T1000 (cell line): ENCODE measurements around the gene FBXW8.

Experiments
- DNase-seq: peaks from one replicate; lab custom pipeline; 2025; ENCODE audit warnings: mixed read lengths; lab: John Stamatoyannopoulos, UW

Gene FBXW8

GRCh38 chr12:116926283-116927243 is 15.8 kb downstream of the FBXW8 start:
- no peak for DNase-seq

DNA sequence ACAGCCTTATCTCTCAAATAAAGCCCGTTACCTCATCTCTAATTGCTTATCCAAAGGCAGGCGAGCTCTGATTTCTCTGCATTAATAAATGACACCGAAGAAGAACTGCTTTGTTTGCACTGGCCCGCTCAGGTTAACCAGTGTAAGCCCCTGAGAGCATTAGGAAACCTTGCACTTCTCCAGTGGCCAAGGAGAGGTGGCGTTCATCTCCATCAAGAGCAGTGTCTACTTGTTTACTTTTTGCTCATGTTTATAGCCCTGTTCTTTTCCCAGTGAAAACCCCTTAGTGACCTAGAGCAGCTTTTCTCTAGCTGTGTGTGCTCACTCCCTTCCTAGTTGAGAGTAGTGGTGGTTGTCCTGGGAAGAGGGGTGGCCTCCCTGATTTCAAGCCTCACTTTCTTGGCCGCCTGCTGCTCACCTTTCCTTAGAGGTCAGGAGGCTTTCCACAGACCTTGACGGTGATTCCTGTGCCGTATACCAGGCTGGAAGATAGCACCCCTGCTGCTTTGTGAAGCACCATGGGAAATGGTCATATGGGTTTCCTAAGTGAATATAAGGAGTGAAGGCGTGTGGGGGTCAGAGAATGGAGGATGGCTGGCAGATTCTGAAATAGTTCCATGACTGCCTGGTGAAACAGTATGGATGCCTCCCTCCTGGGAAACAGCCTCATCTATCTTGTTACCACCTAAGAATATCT is 16.6 kb downstream of the FBXW8 start:
- no peak for DNase-seq

DNA sequence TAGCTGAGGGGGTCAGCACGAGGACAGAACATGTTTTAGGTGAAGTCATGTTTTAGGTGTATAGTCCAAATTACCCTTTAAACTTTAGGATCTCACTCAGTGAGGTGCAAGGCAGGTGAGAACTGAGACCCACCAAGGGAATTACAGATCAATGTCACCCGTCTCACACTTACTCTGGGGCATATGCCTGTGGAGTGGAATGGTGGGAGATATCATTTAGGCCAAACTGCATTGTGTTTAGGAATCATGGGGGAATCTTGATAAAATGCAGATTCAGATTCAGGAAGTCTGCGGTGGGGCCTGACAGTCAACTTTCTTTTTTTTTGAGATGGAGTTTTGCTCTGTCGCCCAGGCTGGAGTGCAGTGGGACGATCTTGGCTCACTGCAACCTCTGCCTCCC is 17.8 kb downstream of the FBXW8 start:
- DNase-seq, result no peak

DNA sequence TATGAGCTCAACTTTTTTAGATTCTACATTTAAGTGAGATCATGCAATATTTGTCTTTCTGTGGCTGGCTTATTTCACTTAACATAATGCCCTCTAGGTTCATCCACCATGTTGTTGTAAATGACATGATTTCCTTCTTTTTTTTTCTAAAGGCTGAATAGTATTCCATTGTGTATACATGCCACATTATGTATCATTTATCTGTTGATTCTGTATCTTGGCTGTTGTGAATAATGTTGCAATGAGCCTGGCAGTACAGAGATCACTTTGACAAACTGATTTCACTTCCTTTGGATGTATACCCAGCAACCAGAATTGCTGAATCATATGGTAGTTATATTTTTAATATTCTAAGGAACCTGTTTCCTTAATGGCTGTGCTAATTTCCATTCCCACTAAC is 19.1 kb downstream of the FBXW8 start:
- no peak for DNase-seq

DNA sequence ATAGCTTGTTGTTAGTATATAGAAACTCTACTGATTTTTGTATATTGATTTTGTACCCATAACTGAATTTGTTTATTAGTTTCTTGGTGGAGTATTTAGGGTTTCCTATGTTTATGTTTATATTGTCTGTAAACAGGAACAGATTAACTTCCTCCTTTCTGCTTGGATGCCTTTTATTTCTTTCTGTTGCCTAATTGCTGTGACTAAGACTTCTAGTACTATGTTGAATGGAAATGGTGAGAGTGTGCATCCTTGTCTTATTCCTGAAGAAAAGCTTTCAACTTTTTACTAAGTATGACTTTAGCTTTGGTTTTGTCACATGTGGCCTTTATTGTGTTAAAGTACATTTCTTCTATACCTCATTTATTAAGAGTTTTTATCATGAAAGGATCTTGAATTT is 20.9 kb downstream of the FBXW8 start:
- no peak for DNase-seq

DNA sequence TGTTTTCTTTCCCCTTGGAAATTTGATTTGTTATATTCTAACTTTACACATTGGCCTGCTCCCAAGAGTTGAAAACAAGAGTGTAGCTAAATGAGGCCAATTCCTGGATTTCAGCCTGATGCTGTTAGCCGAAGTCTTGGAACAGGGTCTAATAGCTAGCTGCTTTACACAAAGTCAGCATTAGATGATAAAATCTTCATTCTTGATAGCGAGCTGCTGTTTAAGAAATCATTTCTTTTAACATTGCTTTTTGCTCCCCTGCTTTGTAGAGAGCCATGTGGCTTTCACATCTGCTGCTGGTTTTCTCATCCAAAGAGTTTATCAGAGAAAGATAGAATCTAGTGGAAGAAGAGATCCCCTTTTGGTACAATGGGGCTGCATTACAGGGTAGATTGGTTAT is 22.3 kb downstream of the FBXW8 start:
- DNase-seq, result no peak

DNA sequence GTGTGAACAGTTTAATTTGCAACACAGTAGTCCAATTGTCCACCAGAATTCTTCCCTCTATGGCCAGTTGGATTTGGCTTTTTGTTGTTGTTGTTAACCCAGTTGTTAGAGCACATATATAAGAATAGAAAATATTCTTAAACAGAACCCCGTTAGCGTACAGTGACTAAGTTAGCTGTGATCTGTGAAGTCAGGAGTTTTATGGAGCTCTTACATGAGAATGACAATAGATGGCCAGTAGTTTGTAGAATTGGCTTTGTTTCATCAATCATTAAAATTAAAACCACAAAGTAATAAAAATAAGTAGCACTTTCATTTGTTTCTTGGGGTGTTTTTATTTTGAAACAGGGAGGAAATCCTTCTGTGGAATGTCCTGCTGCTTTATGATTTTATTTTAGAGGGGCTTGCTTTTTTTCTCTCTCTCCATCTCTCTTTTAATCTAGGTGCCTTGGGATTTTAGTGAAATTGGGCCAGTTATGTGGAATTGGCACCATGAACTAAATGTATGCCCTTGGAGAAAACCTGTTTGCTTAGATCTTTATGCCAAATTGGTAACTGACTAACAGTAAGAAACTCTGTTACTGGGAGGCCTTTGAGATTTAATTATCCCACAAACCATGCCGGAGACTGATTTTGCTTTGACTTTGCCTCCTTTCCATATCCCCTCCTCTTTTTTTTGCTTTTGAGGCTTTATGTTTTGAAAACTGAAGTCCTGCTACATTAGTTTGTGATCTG is 22.9 kb downstream of the FBXW8 start:
- no peak for DNase-seq

DNA sequence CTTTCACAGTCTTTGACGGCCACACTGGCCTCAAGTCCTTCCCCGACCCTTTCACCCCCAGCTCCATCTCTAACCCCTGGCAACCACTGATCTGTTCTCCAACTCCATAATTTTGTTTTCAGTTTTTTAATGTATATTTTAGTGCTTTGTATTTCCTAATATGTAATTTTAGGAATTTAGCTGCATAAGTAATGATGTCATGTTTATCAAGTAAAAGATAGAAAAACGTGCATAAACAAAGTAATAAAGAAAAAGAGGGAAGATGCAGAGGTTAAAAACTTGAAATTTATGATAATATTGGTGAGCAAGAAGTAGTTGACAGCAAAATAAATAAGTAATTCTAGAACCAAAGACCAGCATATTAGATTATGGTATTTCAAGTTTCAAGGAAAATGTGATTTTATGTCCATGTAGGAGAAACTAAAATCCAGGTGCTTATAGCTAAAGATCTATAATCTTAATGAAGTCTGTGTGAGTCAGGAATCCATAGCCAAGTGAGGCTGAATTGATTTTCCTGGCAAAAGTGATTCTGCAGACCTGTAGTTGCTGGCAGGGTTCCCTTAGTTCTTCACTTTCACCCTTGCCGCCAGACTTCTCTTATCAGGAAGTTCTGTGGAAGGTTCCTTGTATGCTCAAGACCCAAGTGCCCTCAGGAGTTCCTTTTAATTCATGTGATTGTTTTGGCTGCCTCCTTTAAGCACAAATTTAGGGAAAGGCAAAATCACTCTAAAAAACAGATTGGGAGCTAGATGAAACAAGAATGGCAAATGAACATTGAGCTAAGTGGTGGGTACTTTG is 24.4 kb downstream of the FBXW8 start:
- DNase-seq, result no peak

- DNase-seq, result no peak
These were observed 26.9 kb downstream of the FBXW8 start for GRCh38 chr12:116937640-116938039.

GRCh38 chr12:116939734-116940133 is 29.0 kb downstream of the FBXW8 start:
- DNase-seq, result no peak

DNA sequence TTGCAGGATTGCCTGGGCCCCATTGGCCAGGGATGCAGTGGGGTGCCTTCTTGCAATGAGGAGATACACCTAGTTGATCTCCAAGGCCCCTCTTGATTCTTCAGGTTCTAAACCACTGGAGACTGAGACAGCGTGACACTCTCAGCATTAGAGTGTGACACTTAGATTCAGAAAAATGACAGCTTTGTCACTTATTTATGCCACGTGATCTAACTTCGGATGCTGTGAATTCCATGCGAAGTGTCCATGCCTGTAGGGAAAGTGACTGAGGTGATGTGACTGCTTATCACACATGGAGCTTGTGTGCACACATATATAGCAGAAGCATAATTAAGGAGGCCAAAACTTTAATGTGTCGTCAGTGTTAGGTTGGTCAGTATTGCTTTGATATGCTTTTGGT is 30.4 kb downstream of the FBXW8 start:
- DNase-seq, result no peak

DNA sequence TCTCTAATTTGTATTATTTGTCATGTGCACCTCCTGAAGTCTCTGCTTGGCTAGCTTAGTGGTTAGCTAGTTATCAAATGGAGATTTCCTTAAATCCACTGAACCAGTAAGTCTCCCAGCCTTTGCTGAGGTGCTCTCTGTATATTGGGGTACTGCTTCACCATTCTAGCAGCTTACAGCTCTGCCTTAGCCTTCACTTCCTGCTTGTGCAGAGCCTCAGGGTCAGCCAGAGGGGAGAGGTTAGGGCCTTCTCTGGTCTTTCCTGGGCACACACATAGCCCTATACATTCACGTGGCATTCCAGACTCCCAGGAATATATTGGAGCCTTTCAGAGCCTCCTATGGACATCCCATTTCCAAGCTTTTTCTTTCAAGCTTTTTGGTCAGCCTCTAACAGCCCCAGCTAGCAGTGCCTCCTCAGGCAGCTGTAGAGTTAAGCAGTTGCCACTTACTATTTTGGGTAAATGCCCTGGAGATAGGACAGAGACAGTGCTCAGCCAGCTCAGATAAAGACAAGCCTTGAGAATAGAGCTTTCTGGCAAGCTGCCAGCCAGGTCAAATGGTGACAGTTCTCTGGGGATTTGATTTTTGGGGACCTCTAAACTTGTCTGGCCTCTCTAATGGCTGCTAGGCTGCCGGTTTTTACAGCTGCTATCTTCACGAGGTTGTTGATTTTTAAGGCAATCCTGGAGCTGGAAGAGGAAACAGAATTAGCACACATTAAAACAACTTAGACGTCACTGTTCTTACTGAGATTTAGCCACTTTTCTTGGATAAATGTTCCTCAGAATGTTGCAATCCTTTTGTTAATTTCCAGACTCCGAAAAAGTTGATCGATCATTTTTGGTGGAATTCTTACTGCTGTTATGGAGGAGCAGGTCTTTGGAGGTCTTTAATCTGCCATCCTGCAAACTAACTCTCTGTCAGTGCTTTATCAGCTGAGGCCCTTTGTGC is 32.9 kb downstream of the FBXW8 start:
- no peak for DNase-seq

- no peak for DNase-seq
These were observed 35.3 kb downstream of the FBXW8 start for GRCh38 chr12:116945886-116946550.

- DNase-seq, result no peak
These were observed 37.5 kb downstream of the FBXW8 start for GRCh38 chr12:116948298-116948697.

DNA sequence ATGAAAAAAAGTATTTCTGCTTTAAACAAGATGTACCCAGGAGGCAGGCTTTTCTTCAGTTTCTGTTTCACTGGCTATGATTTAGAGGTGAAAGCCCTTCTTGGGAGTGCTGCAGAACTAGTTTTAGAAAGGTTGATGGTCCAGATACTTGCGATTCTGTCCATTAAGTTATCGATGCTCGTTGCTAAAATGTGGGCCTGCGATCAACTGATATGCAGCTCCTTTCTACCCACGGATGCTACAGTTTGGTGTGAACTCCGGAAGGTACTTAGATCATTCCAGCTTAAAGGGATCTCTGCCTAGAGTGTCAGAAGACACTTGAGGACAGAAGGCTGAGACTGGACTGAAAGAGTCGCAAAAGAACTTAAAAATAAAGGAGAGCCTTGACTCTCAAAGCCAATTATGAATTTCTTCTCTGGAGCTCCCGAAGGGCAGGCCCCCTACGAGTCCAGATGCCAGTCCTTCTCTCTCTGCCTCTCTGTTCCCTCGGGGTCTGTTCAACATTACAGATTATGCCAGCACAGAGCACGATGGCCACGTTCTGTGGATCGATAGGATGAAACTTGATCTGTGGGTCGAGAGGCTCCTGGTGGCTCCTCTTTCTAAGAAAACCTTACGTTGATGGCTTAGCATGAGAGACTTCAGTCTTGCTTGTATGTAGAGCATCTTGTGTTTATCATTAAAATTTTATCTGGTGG is 40.0 kb downstream of the FBXW8 start:
- no peak for DNase-seq

DNA sequence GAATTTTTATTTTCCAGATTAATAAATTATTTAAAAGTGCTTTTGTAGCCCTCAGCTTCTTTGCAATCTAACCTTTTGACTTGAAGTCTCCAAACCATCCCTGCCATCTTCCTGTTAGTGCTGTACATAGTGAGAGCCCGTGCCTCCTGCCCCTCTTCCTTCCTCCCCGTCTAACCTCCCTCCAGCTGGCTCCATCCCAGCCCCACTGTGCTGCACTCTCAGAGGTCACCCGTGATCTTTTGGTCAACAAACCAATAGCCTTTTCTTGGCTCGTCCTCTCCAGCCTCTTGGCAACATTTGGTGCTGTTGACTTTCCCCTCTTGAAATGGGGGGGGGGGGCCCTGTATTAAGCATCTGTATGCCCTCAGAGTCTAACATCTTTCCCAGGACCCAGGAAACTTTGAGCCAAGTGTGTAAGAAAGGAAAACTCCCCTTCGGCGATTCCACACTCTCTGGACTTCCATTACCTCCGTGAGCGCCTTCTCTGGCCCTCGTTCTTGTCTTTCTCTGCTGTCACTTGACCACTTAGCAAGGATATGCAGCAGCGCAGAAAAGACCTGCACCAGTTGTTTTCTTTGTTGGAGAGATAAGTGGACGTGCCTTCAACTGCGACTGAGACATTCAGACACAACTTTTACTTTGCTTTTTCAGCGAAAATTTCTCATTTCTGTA is 44.1 kb downstream of the FBXW8 start:
- no peak for DNase-seq

- no peak for DNase-seq
These were observed 44.8 kb downstream of the FBXW8 start for GRCh38 chr12:116955382-116956021.
